Ishikawa (cell line): ENCODE measurements around the gene WDR45.

Experiments
- CEBPB ChIP-seq: IDR thresholded peaks from 2 replicates; pipeline ENCODE4 v1.6.1; 2012
- EGR1 ChIP-seq: IDR thresholded peaks from 2 replicates; pipeline ENCODE4 v1.6.1; 2012
- EP300 ChIP-seq: IDR thresholded peaks from 2 replicates; pipeline ENCODE4 v1.6.1; 2012; ENCODE audit warnings: borderline replicate concordance
- FOXM1 ChIP-seq: IDR thresholded peaks from 2 replicates; pipeline ENCODE4 v1.6.1; 2012; ENCODE audit warnings: low read depth, borderline replicate concordance
- MAX ChIP-seq: IDR thresholded peaks from 2 replicates; pipeline ENCODE4 v1.6.1; 2012
- NFIC ChIP-seq: IDR thresholded peaks from 2 replicates; pipeline ENCODE4 v1.6.1; 2012
- RAD21 ChIP-seq: IDR thresholded peaks from 2 replicates; pipeline ENCODE4 v1.6.1; 2012; ENCODE audit warnings: low read depth
- REST ChIP-seq: IDR thresholded peaks from 2 replicates; pipeline ENCODE4 v1.6.1; 2012; ENCODE audit warnings: low read depth, mild to moderate bottlenecking
- TAF1 ChIP-seq: IDR thresholded peaks from 2 replicates; pipeline ENCODE4 v1.6.1; 2012; ENCODE audit warnings: low read depth, mild to moderate bottlenecking
- TCF12 ChIP-seq: IDR thresholded peaks from 2 replicates; pipeline ENCODE4 v1.6.1; 2012; ENCODE audit warnings: low read depth
- TEAD4 ChIP-seq: IDR thresholded peaks from 2 replicates; pipeline ENCODE4 v1.6.1; 2012
- USF1 ChIP-seq: IDR thresholded peaks from 2 replicates; pipeline ENCODE4 v1.6.1; 2012

DNA sequence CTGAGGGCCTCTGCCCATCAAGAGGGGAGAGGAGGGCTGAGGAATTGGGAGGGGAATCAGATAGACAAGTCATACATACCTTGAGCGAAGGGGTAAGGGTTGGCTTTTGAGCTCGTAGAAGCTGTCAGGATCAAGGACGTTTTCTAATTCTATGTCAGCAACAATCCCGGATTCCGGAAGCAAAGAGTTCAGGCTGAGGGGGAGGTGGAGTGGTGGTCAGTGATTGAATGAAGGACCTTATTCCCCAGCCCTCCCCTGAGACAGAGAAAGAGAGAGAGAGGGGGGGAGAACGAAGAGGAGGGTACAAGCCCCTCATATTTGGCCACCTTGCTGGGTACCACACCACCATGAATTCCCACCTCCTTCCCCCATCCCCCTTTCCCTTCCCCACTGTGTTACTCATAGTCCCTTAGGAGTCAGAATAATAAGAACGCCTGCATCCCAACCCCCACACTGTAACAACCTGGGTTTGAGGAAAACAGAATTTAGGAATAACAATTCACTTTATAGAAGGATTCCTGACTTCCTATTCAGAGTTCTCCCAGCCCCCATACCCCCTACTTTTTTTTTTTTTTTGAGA is 39.2 kb downstream of the WDR45 start:
- TF ChIP-seq EP300 (no peak), RAD21 (no peak), TAF1 (no peak), TCF12 (no peak), USF1 (no peak), REST (no peak), CEBPB (no peak), FOXM1 (no peak), NFIC (no peak), MAX (no peak), EGR1 (no peak), TEAD4 (no peak)
